ENCODE data around the gene AGFG2.

DNA sequence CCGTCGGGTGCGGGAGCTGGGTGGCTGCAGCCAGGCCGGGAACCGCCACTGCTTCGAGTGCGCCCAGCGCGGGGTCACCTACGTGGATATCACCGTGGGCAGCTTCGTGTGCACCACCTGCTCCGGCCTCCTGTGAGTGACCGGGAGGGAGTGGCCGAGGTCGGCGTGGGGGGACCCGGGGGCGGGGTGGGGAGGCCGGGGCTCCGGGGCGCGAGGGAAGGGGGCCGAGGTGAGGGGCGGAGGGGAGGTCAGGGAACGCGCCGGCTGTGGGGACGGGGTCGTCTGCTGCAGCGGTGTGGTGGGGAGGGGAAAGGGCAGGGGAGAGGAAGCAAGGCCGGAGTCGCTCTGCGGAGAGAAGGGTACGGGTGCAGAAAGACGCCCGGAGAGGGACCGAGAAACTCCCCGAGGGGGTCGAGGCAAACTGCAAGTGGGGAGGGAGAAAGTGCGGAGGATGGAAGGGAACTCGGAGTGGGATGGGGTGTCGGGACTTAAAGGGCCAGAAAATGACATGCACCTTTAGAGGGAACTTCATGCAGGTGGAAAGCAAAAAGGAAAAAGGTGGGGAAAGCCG lies 518 bp downstream of the AGFG2 start:
- TF ChIP-seq CTCF (IDR thresholded peaks at IDR 0.05; ENCODE audit: low read depth, low read length): no peak
- TF ChIP-seq EZH2phosphoT487 (IDR thresholded peaks at IDR 0.05; ENCODE audit: low read depth): no peak
